ENCODE data around the gene KMT2A.

Gene KMT2A

DNA sequence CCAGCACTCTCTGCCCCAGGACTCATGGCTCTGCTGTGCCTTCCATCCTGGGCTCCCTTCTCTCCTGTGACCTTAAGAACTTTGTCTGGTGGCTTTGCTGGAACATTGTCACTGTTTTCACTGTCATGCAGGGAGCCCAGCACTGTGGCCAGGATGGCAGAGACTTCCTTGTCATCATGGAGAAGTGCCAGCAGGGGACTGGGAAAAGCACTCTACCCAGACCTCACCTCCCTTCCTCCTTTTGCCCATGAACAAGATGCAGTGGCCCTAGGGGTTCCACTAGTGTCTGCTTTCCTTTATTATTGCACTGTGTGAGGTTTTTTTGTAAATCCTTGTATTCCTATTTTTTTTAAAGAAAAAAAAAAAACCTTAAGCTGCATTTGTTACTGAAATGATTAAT, 88.1 kb downstream of the KMT2A start:
- in situ Hi-C loops (cut with HindIII; ENCODE audit: low pct_unique_long_range_greater_than_20kb, low sequenced_read_pairs), result no loop called here
- TF ChIP-seq JUND (IDR thresholded peaks at IDR 0.05; ENCODE audit: low read depth), result no peak
- peak in 1 of 2 experiments; percentile 55 for DNase-seq (ENCODE audit: low read depth in 1 of 2, low spot score in 1 of 2)

DNA sequence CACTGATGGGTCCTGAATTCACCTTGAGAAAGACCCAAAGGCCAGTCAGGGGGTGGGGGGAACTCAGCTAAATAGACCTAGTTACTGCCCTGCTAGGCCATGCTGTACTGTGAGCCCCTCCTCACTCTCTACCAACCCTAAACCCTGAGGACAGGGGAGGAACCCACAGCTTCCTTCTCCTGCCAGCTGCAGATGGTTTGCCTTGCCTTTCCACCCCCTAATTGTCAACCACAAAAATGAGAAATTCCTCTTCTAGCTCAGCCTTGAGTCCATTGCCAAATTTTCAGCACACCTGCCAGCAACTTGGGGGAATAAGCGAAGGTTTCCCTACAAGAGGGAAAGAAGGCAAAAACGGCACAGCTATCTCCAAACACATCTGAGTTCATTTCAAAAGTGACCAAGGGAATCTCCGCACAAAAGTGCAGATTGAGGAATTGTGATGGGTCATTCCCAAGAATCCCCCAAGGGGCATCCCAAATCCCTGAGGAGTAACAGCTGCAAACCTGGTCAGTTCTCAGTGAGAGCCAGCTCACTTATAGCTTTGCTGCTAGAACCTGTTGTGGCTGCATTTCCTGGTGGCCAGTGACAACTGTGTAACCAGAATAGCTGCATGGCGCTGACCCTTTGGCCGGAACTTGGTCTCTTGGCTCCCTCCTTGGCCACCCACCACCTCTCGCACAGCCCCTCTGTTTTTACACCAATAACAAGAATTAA, 88.6 kb downstream of the KMT2A start:
- TF ChIP-seq JUND (IDR thresholded peaks at IDR 0.05; ENCODE audit: low read depth), result no peak
- in situ Hi-C loops (cut with HindIII; ENCODE audit: low pct_unique_long_range_greater_than_20kb, low sequenced_read_pairs), result no loop called here
- peak in 1 of 2 experiments; percentile 65 for DNase-seq (ENCODE audit: low read depth in 1 of 2, low spot score in 1 of 2)

DNA sequence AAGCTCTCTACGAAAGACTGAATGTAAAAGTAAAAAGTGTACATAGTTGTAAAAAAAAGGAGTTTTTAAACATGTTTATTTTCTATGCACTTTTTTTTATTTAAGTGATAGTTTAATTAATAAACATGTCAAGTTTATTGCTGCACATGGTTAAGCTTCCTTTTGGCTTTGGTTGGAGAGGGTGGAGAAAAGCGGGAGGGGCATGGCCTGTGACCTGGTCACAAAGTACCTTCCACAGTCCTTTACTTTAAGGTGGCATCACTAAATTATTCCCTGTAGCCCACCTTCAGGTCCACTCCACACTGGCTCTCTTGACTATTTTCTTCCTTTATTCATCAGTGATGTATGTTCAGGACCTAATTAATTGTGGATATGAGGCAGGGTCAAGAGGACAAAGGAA, 90.4 kb downstream of the KMT2A start:
- in situ Hi-C loops (cut with HindIII; ENCODE audit: low pct_unique_long_range_greater_than_20kb, low sequenced_read_pairs), result no loop called here
- DNase-seq (ENCODE audit: low read depth in 1 of 2, low spot score in 1 of 2), result no peak
- no peak for TF ChIP-seq JUND (IDR thresholded peaks at IDR 0.05; ENCODE audit: low read depth)

DNA sequence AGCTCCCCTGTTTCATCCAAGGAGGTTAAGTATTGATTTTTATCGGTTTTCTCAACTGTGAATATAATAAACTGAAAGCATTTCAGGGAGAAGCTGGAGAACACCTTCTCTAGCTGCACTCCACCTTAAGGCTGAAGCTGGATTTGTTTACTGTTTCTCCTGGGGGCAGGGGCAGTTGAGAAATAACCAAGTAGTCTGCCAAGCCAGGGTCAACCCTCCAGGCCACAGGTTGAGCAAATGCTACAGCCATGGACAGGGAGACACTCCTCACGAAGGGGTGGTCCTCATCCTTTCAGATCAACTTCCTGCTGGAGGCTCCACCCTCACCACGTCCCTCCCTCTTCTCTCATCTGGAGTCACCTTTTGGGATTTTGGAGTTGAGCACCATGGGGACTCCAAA, 90.8 kb downstream of the KMT2A start, which contains the start of gene TTC36:
TSS of gene TTC36 (plus strand) at position 366 of the 400 bp plus-strand sequence. CDS start at position 387, 21 bp downstream.
- DNase-seq (ENCODE audit: low read depth in 1 of 2, low spot score in 1 of 2), result peak in 1 of 2 experiments; percentile 86
- no peak for TF ChIP-seq JUND (IDR thresholded peaks at IDR 0.05; ENCODE audit: low read depth)
- in situ Hi-C loops (cut with HindIII; ENCODE audit: low pct_unique_long_range_greater_than_20kb, low sequenced_read_pairs), result no loop called here

DNA sequence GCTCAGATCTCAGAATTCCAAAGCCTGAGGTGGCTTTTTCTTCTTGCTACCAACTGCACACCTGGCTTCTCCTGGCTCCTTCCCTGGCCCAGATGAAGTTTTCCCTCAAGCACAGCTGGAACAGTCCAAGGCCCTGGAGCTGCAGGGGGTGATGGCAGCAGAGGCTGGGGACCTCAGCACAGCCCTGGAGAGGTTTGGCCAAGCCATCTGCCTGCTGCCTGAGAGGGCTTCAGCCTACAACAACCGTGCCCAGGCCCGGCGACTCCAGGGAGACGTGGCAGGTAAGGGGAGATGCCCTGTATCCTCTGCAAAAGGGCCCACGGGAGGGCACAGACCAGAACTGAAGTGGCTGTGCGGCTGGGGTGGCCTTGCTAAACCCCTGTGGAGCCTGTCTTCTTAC, 92.2 kb downstream of the KMT2A start:
- in situ Hi-C loops (cut with HindIII; ENCODE audit: low pct_unique_long_range_greater_than_20kb, low sequenced_read_pairs), result no loop called here
- no peak for TF ChIP-seq JUND (IDR thresholded peaks at IDR 0.05; ENCODE audit: low read depth)

DNA sequence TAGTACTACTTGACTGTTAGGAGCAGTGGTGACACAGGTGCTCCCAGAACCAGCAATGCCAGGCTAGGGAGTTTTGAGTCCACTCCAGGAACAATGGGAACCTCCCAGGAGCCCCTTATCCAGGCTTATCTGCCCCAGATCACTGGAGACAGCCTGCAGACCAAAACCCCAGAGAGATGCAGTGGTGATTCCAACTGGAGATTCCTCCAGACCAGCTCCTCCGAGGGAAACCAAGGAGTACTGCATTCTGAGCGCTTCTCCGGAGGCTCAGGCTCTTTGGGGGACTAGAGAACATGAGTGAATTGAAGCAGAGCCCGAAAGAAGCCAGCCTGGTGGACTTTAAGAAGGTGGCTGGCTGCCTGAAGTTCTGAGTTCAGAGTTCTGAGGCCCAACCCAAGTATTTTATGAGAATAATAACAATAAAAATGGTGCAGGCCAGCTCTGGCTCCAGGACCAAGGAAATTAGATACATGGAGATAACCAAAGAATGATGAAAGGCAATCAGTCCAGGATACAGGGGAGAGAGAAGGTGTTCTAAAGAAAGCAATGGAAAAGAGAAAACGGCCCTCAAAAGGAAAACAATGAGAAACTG, 93.4 kb downstream of the KMT2A start:
- TF ChIP-seq JUND (IDR thresholded peaks at IDR 0.05; ENCODE audit: low read depth), result no peak
- DNase-seq (ENCODE audit: low read depth in 1 of 2, low spot score in 1 of 2), result no peak
- in situ Hi-C loops (cut with HindIII; ENCODE audit: low pct_unique_long_range_greater_than_20kb, low sequenced_read_pairs), result no loop called here

More for the DNA sequence above, 92.2 kb downstream of the KMT2A start:
- no peak for DNase-seq (ENCODE audit: low read depth in 1 of 2, low spot score in 1 of 2)

DNA sequence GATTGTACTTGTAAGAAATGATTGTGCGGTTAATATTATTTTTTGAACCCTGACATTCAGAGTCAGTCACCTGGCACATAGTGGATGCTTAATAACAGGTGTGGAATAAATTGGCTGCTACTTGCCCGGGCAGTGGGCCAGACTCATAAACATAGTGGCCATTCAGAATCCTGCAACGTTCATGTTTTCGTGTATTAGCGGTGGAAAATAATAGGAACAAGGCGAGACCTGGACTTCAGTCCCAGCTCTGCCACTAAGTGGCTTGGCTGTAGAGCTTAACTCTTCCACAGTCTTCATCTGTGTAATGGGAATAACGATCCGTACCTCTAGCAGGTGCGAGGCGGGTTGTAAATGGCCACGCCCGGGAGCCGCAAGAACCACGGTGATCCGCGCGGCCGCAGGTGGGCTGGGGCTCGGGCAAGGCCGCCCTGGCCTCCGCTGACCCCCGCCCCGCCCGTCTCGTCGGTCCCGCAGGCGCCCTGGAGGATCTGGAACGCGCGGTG, 93.9 kb downstream of the KMT2A start:
- in situ Hi-C loops (cut with HindIII; ENCODE audit: low pct_unique_long_range_greater_than_20kb, low sequenced_read_pairs), result no loop called here

DNA sequence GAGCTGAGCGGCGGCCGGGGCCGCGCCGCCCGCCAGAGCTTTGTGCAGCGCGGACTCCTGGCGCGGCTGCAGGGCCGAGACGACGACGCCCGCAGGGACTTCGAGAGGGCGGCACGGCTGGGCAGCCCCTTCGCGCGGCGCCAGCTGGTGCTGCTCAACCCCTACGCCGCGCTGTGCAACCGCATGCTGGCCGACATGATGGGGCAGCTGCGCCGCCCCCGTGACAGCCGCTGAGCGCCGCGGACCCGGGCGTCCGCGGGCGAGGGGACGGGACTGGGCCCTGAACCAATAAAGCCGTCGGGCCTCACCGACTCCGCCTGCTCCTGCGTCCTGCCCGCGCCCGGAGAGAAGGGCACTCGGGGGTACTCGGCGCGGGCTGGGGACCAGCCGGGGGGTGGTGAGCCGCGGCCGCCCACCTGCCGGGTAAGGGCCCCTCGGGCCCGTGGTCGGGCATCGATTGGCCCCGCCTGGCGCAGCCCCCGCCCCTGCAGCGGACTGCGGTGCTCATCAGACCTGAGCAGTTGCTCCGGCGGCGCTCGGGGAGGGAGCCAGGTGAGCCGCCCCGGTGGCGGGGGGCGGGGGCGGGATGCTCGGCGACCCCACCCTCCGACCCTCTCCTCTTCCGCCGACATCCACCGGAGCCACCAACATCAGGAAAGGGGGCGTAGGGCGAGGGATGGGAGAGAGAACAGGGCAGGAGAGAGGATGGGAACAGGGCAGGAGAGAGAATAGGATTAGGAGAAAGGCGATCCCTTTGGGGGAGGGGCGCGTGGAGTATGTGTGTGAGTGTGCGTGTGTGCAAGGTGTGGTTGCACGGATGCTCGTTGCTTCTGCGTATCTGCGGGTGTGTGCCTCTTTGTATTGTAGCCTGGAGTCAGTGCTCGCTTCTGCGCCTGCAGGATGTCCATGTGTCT, 94.6 kb downstream of the KMT2A start, which contains the start of gene TMEM25:
TSS of gene TMEM25 (plus strand) at position 510 of the 914 bp plus-strand sequence. CDS start 610 bp downstream, outside the sequence.
- peak; percentile 79 to 95 for DNase-seq (ENCODE audit: low read depth in 1 of 2, low spot score in 1 of 2)
- TF ChIP-seq JUND (IDR thresholded peaks at IDR 0.05; ENCODE audit: low read depth), result no peak
- in situ Hi-C loops (cut with HindIII; ENCODE audit: low pct_unique_long_range_greater_than_20kb, low sequenced_read_pairs), result no loop called here

More for the DNA sequence above, 93.9 kb downstream of the KMT2A start:
- TF ChIP-seq JUND (IDR thresholded peaks at IDR 0.05; ENCODE audit: low read depth), result no peak
- DNase-seq (ENCODE audit: low read depth in 1 of 2, low spot score in 1 of 2), result peak; percentile 51 to 57

DNA sequence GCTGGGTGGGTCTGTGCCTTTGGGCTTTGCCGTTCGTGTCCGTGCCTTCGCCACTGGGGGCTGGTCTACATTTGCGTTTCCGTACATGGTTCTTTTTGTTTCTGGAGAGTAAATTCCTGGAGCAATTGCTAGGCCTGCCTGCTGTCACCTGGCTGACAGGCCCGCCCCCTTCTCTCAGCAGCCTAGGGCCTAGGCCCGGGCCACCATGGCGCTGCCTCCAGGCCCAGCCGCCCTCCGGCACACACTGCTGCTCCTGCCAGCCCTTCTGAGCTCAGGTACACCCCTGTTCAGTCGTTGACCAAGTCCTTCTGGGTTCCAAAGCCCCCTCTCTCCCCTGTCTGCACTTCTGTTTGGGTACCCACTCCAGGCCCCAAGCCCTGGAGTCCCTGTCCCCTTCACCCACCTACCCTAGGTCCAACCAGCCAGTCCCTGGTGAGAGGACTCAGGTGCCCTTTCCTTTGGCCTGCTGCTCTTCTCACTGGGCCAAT, 95.3 kb downstream of the KMT2A start:
- no peak for TF ChIP-seq JUND (IDR thresholded peaks at IDR 0.05; ENCODE audit: low read depth)

DNA sequence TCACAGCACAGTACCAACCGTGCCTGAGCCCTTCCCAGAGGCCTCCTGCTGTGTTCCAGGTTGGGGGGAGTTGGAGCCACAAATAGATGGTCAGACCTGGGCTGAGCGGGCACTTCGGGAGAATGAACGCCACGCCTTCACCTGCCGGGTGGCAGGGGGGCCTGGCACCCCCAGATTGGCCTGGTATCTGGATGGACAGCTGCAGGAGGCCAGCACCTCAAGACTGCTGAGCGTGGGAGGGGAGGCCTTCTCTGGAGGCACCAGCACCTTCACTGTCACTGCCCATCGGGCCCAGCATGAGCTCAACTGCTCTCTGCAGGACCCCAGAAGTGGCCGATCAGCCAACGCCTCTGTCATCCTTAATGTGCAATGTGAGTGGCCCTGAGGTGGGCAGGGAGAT, 95.8 kb downstream of the KMT2A start:
- in situ Hi-C loops (cut with HindIII; ENCODE audit: low pct_unique_long_range_greater_than_20kb, low sequenced_read_pairs), result no loop called here

More for the DNA sequence above, 95.3 kb downstream of the KMT2A start:
- peak in 1 of 2 experiments; percentile 78 for DNase-seq (ENCODE audit: low read depth in 1 of 2, low spot score in 1 of 2)
- in situ Hi-C loops (cut with HindIII; ENCODE audit: low pct_unique_long_range_greater_than_20kb, low sequenced_read_pairs), result no loop called here

DNA sequence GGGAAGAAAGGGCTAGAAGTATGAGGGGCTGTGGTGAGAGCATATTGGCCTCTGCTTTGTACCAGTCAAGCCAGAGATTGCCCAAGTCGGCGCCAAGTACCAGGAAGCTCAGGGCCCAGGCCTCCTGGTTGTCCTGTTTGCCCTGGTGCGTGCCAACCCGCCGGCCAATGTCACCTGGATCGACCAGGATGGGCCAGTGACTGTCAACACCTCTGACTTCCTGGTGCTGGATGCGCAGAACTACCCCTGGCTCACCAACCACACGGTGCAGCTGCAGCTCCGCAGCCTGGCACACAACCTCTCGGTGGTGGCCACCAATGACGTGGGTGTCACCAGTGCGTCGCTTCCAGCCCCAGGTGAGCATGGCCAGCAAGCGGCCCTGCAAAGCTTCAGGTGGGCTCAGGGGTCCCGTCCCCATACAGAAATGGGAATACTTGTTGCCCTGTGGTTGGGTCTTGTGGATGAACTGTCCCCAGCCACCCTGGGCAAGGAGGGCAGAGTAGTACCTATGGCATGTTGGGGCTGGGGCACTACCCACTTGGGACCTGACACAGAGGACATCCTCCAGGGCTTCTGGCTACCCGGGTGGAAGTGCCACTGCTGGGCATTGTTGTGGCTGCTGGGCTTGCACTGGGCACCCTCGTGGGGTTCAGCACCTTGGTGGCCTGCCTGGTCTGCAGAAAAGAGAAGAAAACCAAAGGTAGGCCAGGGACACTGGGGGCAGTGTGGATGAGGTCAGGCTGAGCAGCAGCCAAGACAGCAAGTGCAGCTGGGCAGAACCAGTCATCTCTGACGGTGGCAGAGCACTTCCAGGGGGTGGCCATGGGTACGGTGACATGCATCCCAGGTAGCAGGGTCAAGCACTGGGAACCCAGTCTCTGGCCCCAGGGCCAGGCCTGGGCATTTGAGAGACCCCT, 96.8 kb downstream of the KMT2A start:
- no peak for DNase-seq (ENCODE audit: low read depth in 1 of 2, low spot score in 1 of 2)
- TF ChIP-seq JUND (IDR thresholded peaks at IDR 0.05; ENCODE audit: low read depth), result no peak
- in situ Hi-C loops (cut with HindIII; ENCODE audit: low pct_unique_long_range_greater_than_20kb, low sequenced_read_pairs), result no loop called here

More for the DNA sequence above, 95.8 kb downstream of the KMT2A start:
- no peak for TF ChIP-seq JUND (IDR thresholded peaks at IDR 0.05; ENCODE audit: low read depth)
- DNase-seq (ENCODE audit: low read depth in 1 of 2, low spot score in 1 of 2), result no peak

Measured in T47D (cell line).